Adrenal gland (tissue), 12 donors: ENCODE measurements around the gene CFAP20. TPM values are rescaled to one million over a fixed set of nuclear protein-coding genes. Genes with fewer than 3 reads are reported as not detected.
"Not testable (repeated sequence)": the region's sequence is repeated elsewhere in the genome, so short reads cannot be mapped to it uniquely, and the experiment has no call there.

Source experiments
- DNase-seq, 7 donors: peaks; one replicate each; pipeline ENCODE4 v3.0.0-alpha.2; 2019 to 2020
- H3K27ac ChIP-seq, 5 donors: fragments of 200-600 bp; sonication (generic) in 4 of 5; 1 replicate in 3 of 5; 2 replicates in 2 of 5; pipeline versions ENCODE4 v1.5.1 to v1.8.0; 2016 to 2020; ENCODE audit warnings: mild to moderate bottlenecking in 1 of 5
- H3K27me3 ChIP-seq: fragments of 200-600 bp; 2 replicates; pipeline ENCODE4 v1.8.0; 2021
- H3K36me3 ChIP-seq, 2 donors: fragments of 200-600 bp; replicated peaks in 1 of 2; 1 replicate in 1 of 2; 2 replicates in 1 of 2; pipeline versions ENCODE4 v1.5.1 to v1.8.0; 2018 to 2022
- H3K4me1 ChIP-seq, 2 donors: fragments of 200-600 bp; replicated peaks in 1 of 2; 1 replicate in 1 of 2; 2 replicates in 1 of 2; pipeline versions ENCODE4 v1.5.1 to v1.8.0; 2018 to 2021
- H3K4me3 ChIP-seq, 4 donors: fragments of 200-600 bp; sonication (generic) in 3 of 4; one replicate each; pipeline ENCODE4 v1.5.1; 2016 to 2018
- H3K9me3 ChIP-seq, 3 donors: fragments of 200-600 bp; sonication (generic) in 1 of 3; replicated peaks in 1 of 3; 1 replicate in 2 of 3; 2 replicates in 1 of 3; pipeline versions ENCODE4 v1.5.1 to v1.8.0; 2016 to 2021
- CTCF ChIP-seq, 6 experiments: fragments of 450-650 bp in 4 of 6; fragments of 200-600 bp in 2 of 6; sonication (generic) in 1 of 6; IDR thresholded peaks; 1 replicate in 5 of 6; 2 replicates in 1 of 6; pipeline versions ENCODE4 v1.5.1 to v1.8.0; 2016 to 2021; ENCODE audit warnings: antibody characterized with exemption in 6 of 6, mild to moderate bottlenecking in 2 of 6, moderate library complexity in 1 of 6
- POLR2A ChIP-seq, 2 donors: fragments of 450-650 bp; IDR thresholded peaks; one replicate each; pipeline ENCODE4 v1.6.1; 2017; ENCODE audit warnings: antibody characterized with exemption in 2 of 2, mild to moderate bottlenecking in 2 of 2, moderate library complexity in 1 of 2
- WGBS, 4 donors: extraction: QIAGEN DNeasy Blood & Tissue Kit in 2 of 4; methylation state at CpG; one replicate each; pipeline versions ENCODE4 v1.1.5 to v1.1.7; 2013 to 2017; 5-methylcytosine and 5-hydroxymethylcytosine counted together
- intact Hi-C, 2 donors: fragments of 100-400 bp; cut with DNase I; formaldehyde crosslinking; loops; one replicate each; pipeline versions ENCODE4 v1.14.1 to v1.15.0; 2022 to 2023
- polyA plus RNA-seq, 3 donors: library from polyadenylated mRNA; stranded (reverse); fragments of 200-250 nt in 2 of 3; fragments of 350-450 nt in 1 of 3; fragmentation: Illumina TruSeq in 1 of 3; extraction: RNeasy Lipid Tissue Mini Kit (QIAGEN cat#74804) in 1 of 3; gene quantifications; one replicate each; pipeline ENCODE4 v1.2.3, GENCODE V29; 2013 to 2014
- total RNA-seq, 9 donors: library from RNA; depleted of rRNA in 4 of 9; stranded (reverse); fragments of >200 nt in 4 of 9; fragments of 120-200 nt in 1 of 9; fragmentation: NEBNext Ultra II Directional in 1 of 9; extraction: Animal tissue kit (Norgen Biotek cat#: 25700) in 1 of 9; gene quantifications; one replicate each; pipeline versions ENCODE4 v1.1.0 to v1.2.4, GENCODE V29; 2013 to 2023
- donor health status: healthy with polysubstance abuse.
- donor health status: Bipolar disorder and iron deficiency.
- donor health status: DM: yes; HTN: yes; CAD: no.
- donor health status: DM: no; HTN: no; CAD: no.
- donor health status: DM: no; HTN: no; CAD: no.
- donor health status: DM: yes; HTN: yes; CAD: no.

Gene CFAP20
- total and polyA plus RNA-seq, 12 donors: 17.1 to 73.3 (median 33.4) TPM

DNA sequence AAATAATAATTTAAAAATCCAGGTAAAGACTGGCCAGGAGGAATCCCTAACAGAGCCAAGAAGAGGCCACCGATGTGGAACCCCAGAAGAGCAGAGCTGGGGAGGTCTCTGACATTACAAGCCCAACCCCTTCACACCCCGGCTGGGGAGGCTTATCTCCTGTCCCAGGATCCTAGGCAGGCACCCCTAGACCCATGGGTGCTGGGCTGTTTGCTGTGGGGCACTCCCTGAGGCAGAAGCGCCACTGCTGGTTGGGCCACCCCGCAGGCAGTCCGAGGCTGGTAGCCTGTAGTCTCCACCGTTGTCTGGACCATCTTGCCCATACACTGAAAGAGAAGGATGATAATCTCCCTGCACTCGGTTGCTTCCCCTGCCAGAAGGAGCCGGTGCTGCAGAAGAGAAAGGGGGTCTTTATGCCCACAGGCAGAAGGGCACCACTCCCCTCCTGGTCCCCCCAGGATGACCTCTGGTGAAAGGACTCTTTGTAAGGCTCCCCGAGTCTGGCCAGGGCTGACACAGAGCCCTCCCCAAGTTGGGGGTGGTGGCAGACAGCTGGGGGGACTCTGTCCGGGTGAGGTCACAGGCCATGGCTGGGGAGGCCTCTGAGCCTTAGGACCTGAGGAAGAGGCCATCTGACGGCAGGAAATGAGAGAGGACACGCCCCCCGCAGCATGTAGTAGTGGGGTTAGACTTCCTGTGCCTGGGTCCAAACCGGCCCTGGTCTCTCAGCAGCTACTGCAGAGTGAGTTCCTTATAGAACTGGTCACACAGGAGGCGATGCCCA lies 34.2 kb downstream of the CFAP20 start:
- H3K27ac ChIP-seq: no peak overlapping the region
- no peak overlapping the region for H3K4me3 ChIP-seq
- H3K4me1 ChIP-seq: no peaks in the 10 kb centered on the region
- TF ChIP-seq POLR2A (IDR thresholded peaks at IDR 0.05) (no peak), CTCF (IDR thresholded peaks at IDR 0.05) (no peak)
- H3K36me3 ChIP-seq: no peaks in the 10 kb centered on the region
- peak in 2 of 7 donors; percentile 12 to 25 for DNase-seq
- intact Hi-C loops: no loop called here
- WGBS, 4 donors: 71 to 79% (median 76%) methylated on average over 7 to 15 of the region's 15 CpGs
- H3K9me3 ChIP-seq: no peaks in the 10 kb centered on the region
- no peaks in the 10 kb centered on the region for H3K27me3 ChIP-seq

- no peak overlapping the region for H3K4me3 ChIP-seq
- no peaks in the 10 kb centered on the region for H3K4me1 ChIP-seq
- no peaks in the 10 kb centered on the region for H3K36me3 ChIP-seq
- TF ChIP-seq POLR2A (IDR thresholded peaks at IDR 0.05): no peak
- no peak for DNase-seq
- no peak overlapping the region for H3K27ac ChIP-seq
- intact Hi-C loops: no loop called here
- H3K9me3 ChIP-seq: no peaks in the 10 kb centered on the region
- H3K27me3 ChIP-seq: no peaks in the 10 kb centered on the region
- 68 to 87% (median 75%) methylated on average over 4 to 5 of the region's 5 CpGs for WGBS, 4 donors
These were observed 35.2 kb downstream of the CFAP20 start for GRCh38 chr16:58094026-58094425.

DNA sequence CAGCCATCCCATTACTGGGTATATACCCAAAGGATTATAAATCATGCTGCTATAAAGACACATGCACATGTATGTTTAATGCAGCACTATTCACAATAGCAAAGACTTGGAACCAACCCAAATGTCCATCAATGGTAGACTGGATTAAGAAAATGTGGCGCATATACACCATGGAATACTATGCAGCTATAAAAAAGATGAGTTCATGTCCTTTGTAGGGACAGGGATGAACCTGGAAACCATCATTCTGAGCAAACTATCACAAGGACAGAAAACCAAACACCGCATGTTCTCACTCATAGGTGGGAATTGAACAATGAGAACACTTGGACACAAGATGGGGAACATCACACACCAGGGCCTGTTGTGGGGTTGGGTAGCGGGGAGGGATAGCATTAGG lies 38.8 kb downstream of the CFAP20 start:
- H3K27ac ChIP-seq, H3K36me3 ChIP-seq, H3K9me3 ChIP-seq, H3K4me1 ChIP-seq, H3K4me3 ChIP-seq, H3K27me3 ChIP-seq, DNase-seq, intact Hi-C loops: not testable (repeated sequence)
- WGBS, 4 donors: 93 to 100% (median 96%) methylated on average over 3 of the region's 3 CpGs

- Histone ChIP-seq H3K36me3 (no peaks in the 10 kb centered on the region), H3K27me3 (no peaks in the 10 kb centered on the region), H3K4me1 (no peaks in the 10 kb centered on the region), H3K4me3 (no peak overlapping the region), H3K27ac (no peak overlapping the region), H3K9me3 (no peaks in the 10 kb centered on the region)
- WGBS, 4 donors: 64 to 71% (median 68%) methylated on average over 6 to 9 of the region's 9 CpGs
- TF ChIP-seq CTCF (IDR thresholded peaks at IDR 0.05): no peak
- no peak for TF ChIP-seq POLR2A (IDR thresholded peaks at IDR 0.05)
- intact Hi-C loops: no loop called here
- no peak for DNase-seq
These were observed 41.1 kb downstream of the CFAP20 start for GRCh38 chr16:58088091-58088490.

DNA sequence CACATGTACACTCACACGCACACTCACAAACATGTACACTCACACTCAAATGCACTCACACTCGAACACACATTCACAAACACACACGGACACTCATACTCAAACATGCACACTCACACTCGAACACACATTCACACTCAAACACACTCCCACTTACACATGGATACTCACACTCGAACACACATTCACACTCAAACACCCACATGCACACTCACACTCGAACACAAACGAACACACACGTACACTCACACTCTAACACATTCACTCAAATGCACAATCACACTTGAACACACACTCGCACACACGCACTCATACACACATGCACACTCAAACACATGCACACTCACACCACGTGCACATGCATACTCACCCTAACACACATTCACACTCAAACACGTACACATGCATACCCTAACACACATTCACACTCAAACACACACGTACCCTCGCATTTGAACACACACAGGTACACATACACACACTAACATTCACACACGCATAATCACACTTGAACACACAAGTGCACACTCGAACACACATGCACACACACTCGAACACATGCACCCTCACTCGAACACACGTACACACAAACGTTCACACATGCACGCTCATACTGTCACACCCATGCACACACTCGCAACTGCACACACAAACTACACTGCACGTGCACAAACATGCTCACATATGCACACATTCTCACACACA lies 41.8 kb downstream of the CFAP20 start:
- DNase-seq: no peak
- Histone ChIP-seq H3K9me3 (no peaks in the 10 kb centered on the region), H3K4me3 (no peak overlapping the region), H3K36me3 (no peaks in the 10 kb centered on the region), H3K27me3 (no peaks in the 10 kb centered on the region), H3K27ac (no peak overlapping the region), H3K4me1 (no peaks in the 10 kb centered on the region)
- intact Hi-C loops: no loop called here
- TF ChIP-seq CTCF (IDR thresholded peaks at IDR 0.05): no peak
- no peak for TF ChIP-seq POLR2A (IDR thresholded peaks at IDR 0.05)
- WGBS, 4 donors: 80 to 89% (median 82%) methylated on average over 23 of the region's 23 CpGs
